ENCODE data around the gene DEPDC5. TPM values are rescaled to one million over a fixed set of nuclear protein-coding genes. Genes with fewer than 3 reads are reported as not detected.

Gene DEPDC5
- total and polyA plus RNA-seq, 9 of the 15 experiments (the other 6 are each of a cell fraction or from before 2014, with no cell fraction given), result 2.3 to 12.3 (median 10.7) TPM

DNA sequence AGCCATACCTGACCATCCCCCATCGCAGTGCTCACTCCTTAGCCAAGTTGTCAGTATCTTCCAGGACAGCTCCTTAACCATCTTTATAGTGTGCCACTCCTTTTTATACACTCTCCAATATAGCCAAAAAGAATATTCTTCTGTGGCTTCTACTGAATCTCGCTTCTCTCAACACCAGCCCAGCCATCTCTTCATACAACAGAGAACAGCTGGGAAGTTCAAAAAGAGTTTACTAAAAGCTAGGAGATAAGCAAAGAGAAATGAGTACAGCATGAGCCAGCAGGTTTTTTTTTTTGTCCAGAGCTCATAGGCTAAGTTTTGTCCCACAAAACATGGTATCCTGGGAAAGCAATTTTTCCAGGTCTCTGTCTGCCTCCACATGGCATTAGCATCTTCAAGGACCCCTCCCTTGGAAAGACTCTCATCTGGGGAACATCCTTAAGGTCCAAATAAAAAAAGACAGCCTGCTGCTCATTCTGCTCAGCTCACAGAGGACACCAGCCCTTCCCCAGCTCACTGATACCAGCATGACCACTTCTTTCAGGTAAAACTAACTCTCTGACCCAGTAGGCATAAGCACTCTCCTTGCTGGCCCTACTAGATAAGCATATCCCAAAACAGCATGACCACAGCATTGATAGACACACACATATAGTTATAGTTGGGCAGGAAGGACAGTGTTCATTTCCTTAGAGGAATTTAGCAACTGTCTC lies 141.7 kb downstream of the DEPDC5 start:
- Histone ChIP-seq H3K36me3 (ENCODE audit: control insufficient read depth, insufficient read depth, low read length) (peaks cover 22% of the 10 kb centered on the region; the same call in 1 of the 3 replicates), H3K4me1 (replicated peaks in 1 of 2; ENCODE audit: control insufficient read depth in 2 of 2, insufficient read depth in 2 of 2, low read length in 2 of 2) (peaks cover 33 to 57% of the 10 kb centered on the region in 2 experiments), H3K4me3 (peak overlapping the region; percentile 13), H3K79me2 (ENCODE audit: control insufficient read depth, insufficient read depth, low read length) (peaks cover 6% of the 10 kb centered on the region; the same call in 2 of the 3 replicates), H3K27me3 (ENCODE audit: control insufficient read depth in 2 of 2, insufficient read depth in 2 of 2, low read length in 2 of 2) (no peaks in the 10 kb centered on the region), H3K9ac (ENCODE audit: insufficient read depth in 1 of 2, low read depth in 2 of 2, low read length in 2 of 2) (peak overlapping the region in 1 of 2 experiments; percentile 77; a peak in 2 of 4 replicates), H3K27ac (ENCODE audit: extremely low read depth, low read depth, low read length) (peak overlapping the region; percentile 97), H2AFZ (ENCODE audit: low read depth, low read length) (peak overlapping the region; percentile 66; the same call in 1 of the 2 replicates), H3K9me3 (replicated peaks; ENCODE audit: control insufficient read depth, insufficient read depth, low read depth, low read length) (no peaks in the 10 kb centered on the region), H3K4me2 (ENCODE audit: insufficient read depth, low read length) (peak overlapping the region; percentile 93), H3K9me1 (ENCODE audit: control insufficient read depth, insufficient read depth, low read length) (no peaks in the 10 kb centered on the region), H4K20me1 (replicated peaks; ENCODE audit: control insufficient read depth, insufficient read depth, low read length) (no peaks in the 10 kb centered on the region)
- TSS peak; percentile 50 for BruUV-seq (replicated peaks)
- 0% methylated on average over 1 of the region's 2 CpGs for WGBS (ENCODE audit: insufficient coverage, low coverage, missing lambda C conversion rate)
- in situ Hi-C loops (cut with MboI) (no loop called here), intact Hi-C loops (cut with micrococcal nuclease) (no loop called here)
- CTCF ChIA-PET (ENCODE audit: low intra/inter-chr PET ratio), result no interaction called here
- ATAC-seq (peak; percentile 88), DNase-seq (ENCODE audit: extremely low read depth in 1 of 4, low spot score in 3 of 4) (peak; percentile 70 to 88 (median 78)), FAIRE-seq (peak; percentile 94)
- POLR2A ChIA-PET, result interaction anchor here (0.5 to 1.0 kb wide), 5 partner anchors 12 to 1147 kb away, joined by 3 read pairs; no protein-coding TSS in a partner anchor
- TF ChIP-seq CEBPG (CRISPR knock-in tag; IDR thresholded peaks at IDR 0.05) (no peak), CEBPG (tag; conservative IDR thresholded peaks at IDR 0.05 in 1 of 2, IDR thresholded peaks at IDR 0.05 in 1 of 2) (no peak), TBL1XR1 (IDR thresholded peaks at IDR 0.05; ENCODE audit: low read length in 2 of 2) (peak in 1 of 2 experiments; percentile 39; a peak in 1 of 4 replicates), ZBTB11 (CRISPR knock-in tag; IDR thresholded peaks at IDR 0.05) (0 out of 6 replicates have a peak, but pooled peaks of 1 of the 3 experiments have one; percentile 19), SAP30 (IDR thresholded peaks at IDR 0.05; ENCODE audit: borderline replicate concordance, insufficient read depth, low read depth, low read length, poor library complexity, severe bottlenecking) (no peak), ARID2 (IDR thresholded peaks at IDR 0.05) (no peak), TRIM24 (IDR thresholded peaks at IDR 0.05) (peak; percentile 49 to 76; a peak in 3 of 4 replicates), CEBPB (tag; IDR thresholded peaks at IDR 0.05) (0 out of 2 replicates have a peak, but pooled peaks have one; percentile 19), HNRNPUL1 (IDR thresholded peaks at IDR 0.05; ENCODE audit: low read length) (no peak), ZNF277 (CRISPR knock-in tag; IDR thresholded peaks at IDR 0.05; ENCODE audit: borderline replicate concordance) (no peak), MAFK (IDR thresholded peaks at IDR 0.05; ENCODE audit: low read length) (peak; percentile 61; the same call in 1 of the 2 replicates), ATF7 (IDR thresholded peaks at IDR 0.05) (peak; percentile 39; the same call in 1 of the 2 replicates), HDAC3 (IDR thresholded peaks at IDR 0.05; ENCODE audit: borderline replicate concordance, partially characterized antibody) (peak; percentile 67), PHB2 (IDR thresholded peaks at IDR 0.05; ENCODE audit: low read depth) (peak; percentile 67; the same call in 1 of the 2 replicates), MAFG (tag; conservative IDR thresholded peaks at IDR 0.05) (peak; percentile 76), TEAD4 (IDR thresholded peaks at IDR 0.05; ENCODE audit: low read length) (peak; percentile 96), TEAD4 (CRISPR knock-in tag; IDR thresholded peaks at IDR 0.05; ENCODE audit: borderline replicate concordance) (no peak)

Measured in K562 (cell line).